CD4-positive, alpha-beta T cell (primary cell): ENCODE measurements around the gene NPIPA3. TPM values are rescaled to one million over a fixed set of nuclear protein-coding genes. Genes with fewer than 3 reads are reported as not detected.
"Not testable (repeated sequence)": the region's sequence is repeated elsewhere in the genome, so short reads cannot be mapped to it uniquely, and the experiment has no call there.

Experiments used
- ATAC-seq: fragments of 200-7000 bp; cut with Tn5 transposase; one replicate; pipeline ENCODE4 v1.10.0; 2022; ENCODE audit warnings: mild to moderate bottlenecking; ENCODE audit not compliant: poor library complexity
- CTCF ChIA-PET: fragments of 350-600 bp; sonication (Branson Sonifier 250); formaldehyde crosslinking; loops from one replicate; lab custom pipeline; 2021; ENCODE audit warnings: antibody characterized with exemption, inconsistent platforms; lab: Charles Lee
- POLR2A ChIA-PET: fragments of 350-600 bp; sonication (Branson Sonifier 250); formaldehyde crosslinking; loops from one replicate; lab custom pipeline; 2021; ENCODE audit warnings: antibody characterized with exemption, inconsistent platforms; lab: Charles Lee
- DNase-seq, 14 experiments: peaks; one replicate each; pipeline ENCODE4 v3.0.0-alpha.2; 2013 to 2020; ENCODE audit warnings: mixed read lengths in 2 of 14
- H3K27ac ChIP-seq, 2 donors: one replicate each; pipeline versions ENCODE4 v1.5.1 to v1.7.0; 2013; ENCODE audit warnings: low read length in 2 of 2, low read depth in 1 of 2, mild to moderate bottlenecking in 1 of 2
- H3K27me3 ChIP-seq, 2 experiments: 1 replicate in 1 of 2; 2 replicates in 1 of 2; pipeline versions ENCODE4 v1.6.1 to v1.7.0; 2013; ENCODE audit warnings: low read length in 2 of 2, control low read depth in 1 of 2, mild to moderate bottlenecking in 1 of 2, moderate library complexity in 1 of 2; ENCODE audit not compliant: insufficient read depth in 2 of 2, control insufficient read depth in 1 of 2
- H3K36me3 ChIP-seq: one replicate; pipeline ENCODE4 v1.6.1; 2013; ENCODE audit warnings: low read length, control low read depth; ENCODE audit not compliant: insufficient read depth
- H3K4me1 ChIP-seq: one replicate; pipeline ENCODE4 v1.6.1; 2013; ENCODE audit warnings: low read length, control low read depth; ENCODE audit not compliant: insufficient read depth
- H3K4me3 ChIP-seq: one replicate; pipeline ENCODE4 v1.5.1; 2013; ENCODE audit warnings: mild to moderate bottlenecking, low read length, moderate library complexity
- H3K9me3 ChIP-seq, 2 experiments: 1 replicate in 1 of 2; 2 replicates in 1 of 2; pipeline versions ENCODE4 v1.6.1 to v1.7.0; 2013; ENCODE audit warnings: low read length in 2 of 2, mild to moderate bottlenecking in 2 of 2, control low read depth in 1 of 2, moderate library complexity in 1 of 2; ENCODE audit not compliant: control insufficient read depth in 1 of 2, insufficient read depth in 1 of 2
- H3K27ac Mint-ChIP-seq: one replicate; pipeline ENCODE4 v1.8.0; 2020; ENCODE audit warnings: mixed read lengths
- H3K27me3 Mint-ChIP-seq: one replicate; pipeline ENCODE4 v1.8.0; 2021; ENCODE audit warnings: mixed read lengths
- H3K36me3 Mint-ChIP-seq: one replicate; pipeline ENCODE4 v1.8.0; 2021; ENCODE audit warnings: low read depth, mixed read lengths
- H3K4me1 Mint-ChIP-seq: one replicate; pipeline ENCODE4 v1.8.0; 2021; ENCODE audit warnings: low read depth, mixed read lengths
- H3K4me3 Mint-ChIP-seq: one replicate; pipeline ENCODE4 v1.8.0; 2020; ENCODE audit warnings: mild to moderate bottlenecking, mixed read lengths
- H3K9me3 Mint-ChIP-seq: one replicate; pipeline ENCODE4 v1.8.0; 2020; ENCODE audit warnings: mixed read lengths
- intact Hi-C, 2 experiments: fragments of 100-400 bp; cut with DNase I in 1 of 2; cut with micrococcal nuclease in 1 of 2; formaldehyde crosslinking; loops; one replicate each; pipeline versions ENCODE4 v1.15.1 to v1.9.0; 2023 to 2025; cut with DNase I, micrococcal nuclease
- total RNA-seq, 174 experiments: library from RNA in 2 of 174; stranded (reverse) in 2 of 174; gene quantifications; one replicate each; pipeline ENCODE4 v1.2.3 and lab custom pipeline; 2021 to 2026

NPIPA3 gene
- total RNA-seq, 2 experiments from 2014 or later: 1.6 to 2.3 TPM

- not testable (repeated sequence) for H3K4me3 Mint-ChIP-seq
Measured at GRCh38 chr16:14733233-14733632, 30.0 kb downstream of the NPIPA3 start.

GRCh38 chr16:14740832-14741385 is 37.7 kb downstream of the NPIPA3 start:
- CTCF ChIA-PET, H3K4me3 Mint-ChIP-seq, H3K27me3 ChIP-seq, H3K4me1 Mint-ChIP-seq, H3K36me3 Mint-ChIP-seq, H3K4me3 ChIP-seq, H3K27ac ChIP-seq, H3K27ac Mint-ChIP-seq, ATAC-seq, H3K9me3 Mint-ChIP-seq, POLR2A ChIA-PET, intact Hi-C loops, H3K9me3 ChIP-seq, H3K27me3 Mint-ChIP-seq, H3K4me1 ChIP-seq, DNase-seq, H3K36me3 ChIP-seq: not testable (repeated sequence)

More at GRCh38 chr16:14733233-14733632, 30.0 kb downstream of the NPIPA3 start:
- H3K27me3 ChIP-seq, intact Hi-C loops, H3K4me3 ChIP-seq, ATAC-seq, H3K9me3 ChIP-seq, DNase-seq, POLR2A ChIA-PET, H3K4me1 Mint-ChIP-seq, H3K27ac Mint-ChIP-seq, H3K36me3 ChIP-seq, CTCF ChIA-PET, H3K27ac ChIP-seq, H3K27me3 Mint-ChIP-seq, H3K36me3 Mint-ChIP-seq, H3K9me3 Mint-ChIP-seq, H3K4me1 ChIP-seq: not testable (repeated sequence)

DNA sequence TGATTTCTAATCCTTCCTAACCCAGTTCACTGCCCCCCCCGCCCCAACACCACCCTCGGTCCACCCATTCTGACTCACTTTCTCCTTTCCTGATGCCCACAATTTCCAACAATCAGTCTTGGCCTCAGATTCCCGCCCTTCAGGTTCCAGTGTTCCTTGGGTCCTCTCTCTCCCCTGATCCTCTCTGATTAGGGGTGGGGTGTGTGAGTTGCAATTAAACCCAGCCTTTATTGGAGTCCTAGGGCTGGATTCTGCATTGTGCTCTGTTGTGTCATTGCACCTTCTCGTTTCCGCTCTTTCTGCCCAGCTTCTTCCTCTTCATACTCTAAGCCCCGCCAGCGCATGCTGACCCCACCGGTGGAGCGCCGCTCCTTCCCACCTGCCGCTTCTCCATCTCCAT is 38.6 kb downstream of the NPIPA3 start:
- H3K36me3 Mint-ChIP-seq, intact Hi-C loops, ATAC-seq, H3K9me3 Mint-ChIP-seq, H3K4me1 Mint-ChIP-seq, POLR2A ChIA-PET, H3K9me3 ChIP-seq, CTCF ChIA-PET, H3K27ac ChIP-seq, H3K27ac Mint-ChIP-seq, H3K4me3 Mint-ChIP-seq, DNase-seq, H3K27me3 ChIP-seq, H3K36me3 ChIP-seq, H3K4me3 ChIP-seq, H3K4me1 ChIP-seq, H3K27me3 Mint-ChIP-seq: not testable (repeated sequence)

- H3K27me3 Mint-ChIP-seq, H3K9me3 Mint-ChIP-seq, H3K27ac Mint-ChIP-seq, CTCF ChIA-PET, H3K9me3 ChIP-seq, intact Hi-C loops, H3K4me1 ChIP-seq, DNase-seq, H3K27ac ChIP-seq, POLR2A ChIA-PET, H3K4me3 Mint-ChIP-seq, H3K36me3 ChIP-seq, H3K4me1 Mint-ChIP-seq, H3K4me3 ChIP-seq, H3K36me3 Mint-ChIP-seq, H3K27me3 ChIP-seq: not testable (repeated sequence)
- ATAC-seq: peak; percentile 100
Measured at GRCh38 chr16:14742273-14743128, 39.3 kb downstream of the NPIPA3 start, which contains the start of gene NPIPA2. Gene NPIPA2 (plus strand): TSS chr16:14742533. CDS start chr16:14748066, 5,533 bp downstream.

DNA sequence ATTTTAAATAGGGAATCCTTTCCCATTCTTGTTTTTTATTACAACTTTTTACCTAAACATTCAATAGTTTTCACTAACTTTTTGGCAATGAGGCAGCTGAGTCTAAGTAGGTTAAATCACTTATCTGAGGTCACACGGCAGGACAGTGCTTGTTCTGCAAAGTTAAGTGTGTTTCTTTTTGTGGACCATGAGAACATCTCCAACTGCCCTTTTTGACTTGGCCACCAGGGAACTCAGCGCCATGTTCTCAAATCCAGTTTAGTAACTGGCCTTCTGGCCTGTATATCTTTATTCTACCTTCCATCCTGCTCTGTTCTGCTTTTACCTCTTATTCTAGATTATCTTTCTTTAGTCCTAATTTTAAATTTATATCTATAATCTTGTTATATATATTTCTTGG is 70.4 kb downstream of the NPIPA3 start:
- POLR2A ChIA-PET: not testable (repeated sequence)

DNA sequence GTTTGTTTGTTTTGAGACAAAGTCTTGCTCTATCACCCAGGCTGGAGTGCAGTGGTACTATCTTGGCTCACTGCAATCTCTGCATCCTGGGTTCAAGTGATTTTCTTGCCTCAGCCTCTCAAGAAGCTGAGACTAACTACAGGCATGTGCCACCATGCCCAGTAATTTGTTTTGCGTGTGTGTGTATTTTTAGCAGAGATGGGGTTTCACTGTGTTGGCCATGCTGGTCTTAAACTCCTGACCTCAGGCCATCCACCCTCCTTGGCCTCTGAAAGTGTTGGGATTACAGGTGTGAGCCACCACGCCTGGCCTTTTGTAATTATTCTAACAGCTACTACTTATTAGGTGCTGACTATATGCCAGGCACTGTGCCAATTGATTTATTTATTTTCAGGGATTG is 72.4 kb downstream of the NPIPA3 start:
- POLR2A ChIA-PET, DNase-seq, H3K4me1 Mint-ChIP-seq: not testable (repeated sequence)

More for the DNA sequence above, 70.4 kb downstream of the NPIPA3 start:
- intact Hi-C loops, H3K4me3 Mint-ChIP-seq, H3K4me1 Mint-ChIP-seq, H3K9me3 ChIP-seq, H3K27ac ChIP-seq, H3K27ac Mint-ChIP-seq, H3K36me3 Mint-ChIP-seq, H3K27me3 Mint-ChIP-seq, H3K4me1 ChIP-seq, H3K9me3 Mint-ChIP-seq, CTCF ChIA-PET, H3K27me3 ChIP-seq, ATAC-seq, H3K4me3 ChIP-seq, DNase-seq, H3K36me3 ChIP-seq: not testable (repeated sequence)

More for the DNA sequence above, 72.4 kb downstream of the NPIPA3 start:
- H3K27me3 ChIP-seq, H3K4me1 ChIP-seq, H3K36me3 ChIP-seq, ATAC-seq, H3K27ac Mint-ChIP-seq, CTCF ChIA-PET, intact Hi-C loops, H3K9me3 Mint-ChIP-seq, H3K27ac ChIP-seq, H3K4me3 Mint-ChIP-seq, H3K4me3 ChIP-seq, H3K27me3 Mint-ChIP-seq, H3K36me3 Mint-ChIP-seq, H3K9me3 ChIP-seq: not testable (repeated sequence)
